Measurements from ENCODE around the gene SP1. TPM values are rescaled to one million over a fixed set of nuclear protein-coding genes. Genes with fewer than 3 reads are reported as not detected.

The SP1 gene
- total and polyA plus RNA-seq, 9 of the 15 experiments (the other 6 are each of a cell fraction or from before 2014, with no cell fraction given), result 8.0 to 65.5 (median 41.6) TPM

DNA sequence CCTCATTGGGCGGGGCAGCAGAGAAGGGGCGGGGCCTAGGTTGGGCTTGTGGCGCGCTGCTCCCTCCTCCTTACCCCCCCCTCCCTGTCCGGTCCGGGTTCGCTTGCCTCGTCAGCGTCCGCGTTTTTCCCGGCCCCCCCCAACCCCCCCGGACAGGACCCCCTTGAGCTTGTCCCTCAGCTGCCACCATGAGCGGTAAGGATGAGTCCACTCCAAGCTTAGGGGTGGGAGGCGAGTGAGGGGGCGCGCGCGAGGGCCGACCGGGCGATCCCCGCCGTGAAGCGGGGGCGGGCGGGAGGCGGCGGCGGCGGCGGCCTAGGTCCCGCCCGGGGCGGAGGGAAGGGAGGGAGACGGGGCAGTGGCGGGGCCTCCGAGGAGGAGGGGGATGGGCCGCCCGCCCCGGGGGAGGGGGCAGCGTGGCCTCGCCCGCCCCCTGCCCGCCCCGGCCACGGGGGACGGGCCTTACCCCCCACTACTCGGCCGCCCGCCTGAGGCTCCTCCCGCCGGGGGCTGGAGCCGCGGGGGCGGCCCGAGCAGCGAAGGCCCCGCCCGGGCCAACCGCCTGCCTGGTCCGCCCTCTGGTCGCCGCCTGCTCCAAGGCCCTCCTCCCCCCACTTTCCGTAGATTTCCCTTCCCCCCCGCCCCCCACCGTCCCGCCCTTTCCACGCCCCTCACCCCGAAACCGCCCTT lies at the start of gene SP1 (continued):
- TF ChIP-seq PBX2 (CRISPR knock-in tag; IDR thresholded peaks at IDR 0.05; ENCODE audit: low read depth), result no peak
- TF ChIP-seq PBX2 (tag; conservative IDR thresholded peaks at IDR 0.05; ENCODE audit: low read depth), result no peak
- no peak for TF ChIP-seq TAL1 (IDR thresholded peaks at IDR 0.05)
- TF ChIP-seq ZFPM2 (CRISPR knock-in tag; IDR thresholded peaks at IDR 0.05), result no peak
- no peak for TF ChIP-seq KDM4B (IDR thresholded peaks at IDR 0.05; ENCODE audit: borderline replicate concordance in 2 of 2, low read depth in 1 of 2)
- TF ChIP-seq, protein P1, sequence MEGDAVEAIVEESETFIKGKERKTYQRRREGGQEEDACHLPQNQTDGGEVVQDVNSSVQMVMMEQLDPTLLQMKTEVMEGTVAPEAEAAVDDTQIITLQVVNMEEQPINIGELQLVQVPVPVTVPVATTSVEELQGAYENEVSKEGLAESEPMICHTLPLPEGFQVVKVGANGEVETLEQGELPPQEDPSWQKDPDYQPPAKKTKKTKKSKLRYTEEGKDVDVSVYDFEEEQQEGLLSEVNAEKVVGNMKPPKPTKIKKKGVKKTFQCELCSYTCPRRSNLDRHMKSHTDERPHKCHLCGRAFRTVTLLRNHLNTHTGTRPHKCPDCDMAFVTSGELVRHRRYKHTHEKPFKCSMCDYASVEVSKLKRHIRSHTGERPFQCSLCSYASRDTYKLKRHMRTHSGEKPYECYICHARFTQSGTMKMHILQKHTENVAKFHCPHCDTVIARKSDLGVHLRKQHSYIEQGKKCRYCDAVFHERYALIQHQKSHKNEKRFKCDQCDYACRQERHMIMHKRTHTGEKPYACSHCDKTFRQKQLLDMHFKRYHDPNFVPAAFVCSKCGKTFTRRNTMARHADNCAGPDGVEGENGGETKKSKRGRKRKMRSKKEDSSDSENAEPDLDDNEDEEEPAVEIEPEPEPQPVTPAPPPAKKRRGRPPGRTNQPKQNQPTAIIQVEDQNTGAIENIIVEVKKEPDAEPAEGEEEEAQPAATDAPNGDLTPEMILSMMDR (IDR thresholded peaks at IDR 0.05 in 2 of 3, conservative IDR thresholded peaks at IDR 0.05 in 1 of 3; ENCODE audit: insufficient read depth in 2 of 3, low read depth in 1 of 3, low read length in 3 of 3), result no peak
- no peak for TF ChIP-seq HCFC1 (IDR thresholded peaks at IDR 0.05; ENCODE audit: low read depth, low read length)
- no peak for TF ChIP-seq HEY1 (CRISPR knock-in tag; IDR thresholded peaks at IDR 0.05; ENCODE audit: borderline replicate concordance)
- TF ChIP-seq DEAF1 (CRISPR knock-in tag; IDR thresholded peaks at IDR 0.05), result no peak
- peak in 1 of 3 experiments; percentile 18 for TF ChIP-seq YY1 (IDR thresholded peaks at IDR 0.05; ENCODE audit: borderline replicate concordance in 1 of 3, control insufficient read depth in 1 of 3, extremely low read depth in 1 of 3, insufficient read depth in 3 of 3, insufficient read length in 1 of 3, insufficient replicate concordance in 2 of 3, low read depth in 1 of 3, low read length in 2 of 3)
- TF ChIP-seq GATAD2A (IDR thresholded peaks at IDR 0.05), result no peak
- TF ChIP-seq ZNF583 (CRISPR knock-in tag; IDR thresholded peaks at IDR 0.05), result no peak
- no peak for TF ChIP-seq MEF2A (IDR thresholded peaks at IDR 0.05; ENCODE audit: control insufficient read depth, low read depth, low read length)
